Peyer's patch (tissue), 4 donors: ENCODE results near the gene NPTX2.

ENCODE experiments used
- CTCF ChIP-seq, 6 experiments: fragments of 450-650 bp in 4 of 6; fragments of 200-600 bp in 2 of 6; sonication (generic) in 1 of 6; IDR thresholded peaks; one replicate each; pipeline ENCODE4 v1.5.1; 2017 to 2019; ENCODE audit warnings: antibody characterized with exemption in 6 of 6, mild to moderate bottlenecking in 3 of 6, moderate library complexity in 1 of 6
- POLR2A ChIP-seq, 2 donors: fragments of 450-650 bp; IDR thresholded peaks; one replicate each; pipeline ENCODE4 v1.5.1; 2017; ENCODE audit warnings: antibody characterized with exemption in 2 of 2, mild to moderate bottlenecking in 2 of 2, moderate library complexity in 2 of 2

GRCh38 chr7:98627413-98627790, 10.3 kb downstream of the NPTX2 start:
- TF ChIP-seq CTCF (IDR thresholded peaks at IDR 0.05): no peak
- no peak for TF ChIP-seq POLR2A (IDR thresholded peaks at IDR 0.05)
